Psoas muscle (tissue), 8 donors: ENCODE results near the gene LCE4A. TPM values are rescaled to one million over a fixed set of nuclear protein-coding genes. Genes with fewer than 3 reads are reported as not detected.
"Not testable (repeated sequence)": the region's sequence is repeated elsewhere in the genome, so short reads cannot be mapped to it uniquely, and the experiment has no call there.

Experiments
- ATAC-seq, 4 donors: fragments of 200-7000 bp; cut with Tn5 transposase; one replicate each; pipeline ENCODE4 v1.9.1; 2020; ENCODE audit warnings: moderate library complexity in 3 of 4, mild to moderate bottlenecking in 2 of 4
- DNase-seq, 2 donors: peaks; one replicate each; pipeline ENCODE4 v3.0.0-alpha.2; 2020
- H3K27ac ChIP-seq: fragments of 200-600 bp; one replicate; pipeline ENCODE4 v1.8.0; 2022
- H3K27me3 ChIP-seq, 3 donors: fragments of 200-600 bp in 1 of 3; one replicate each; pipeline versions ENCODE4 v1.6.1 to v1.8.0; 2013 to 2022; ENCODE audit warnings: low read length in 2 of 3, mild to moderate bottlenecking in 2 of 3, moderate library complexity in 1 of 3; ENCODE audit not compliant: insufficient read depth in 3 of 3
- H3K36me3 ChIP-seq, 2 donors: fragments of 200-600 bp in 1 of 2; one replicate each; pipeline versions ENCODE4 v1.6.1 to v1.8.0; 2013 to 2022; ENCODE audit warnings: low read depth in 1 of 2, mild to moderate bottlenecking in 1 of 2, moderate library complexity in 1 of 2; ENCODE audit not compliant: insufficient read depth in 1 of 2
- H3K4me1 ChIP-seq: fragments of 200-600 bp; one replicate; pipeline ENCODE4 v1.8.0; 2022
- H3K4me3 ChIP-seq: fragments of 200-600 bp; one replicate; pipeline ENCODE4 v1.8.0; 2022; ENCODE audit warnings: mild to moderate bottlenecking
- H3K9me3 ChIP-seq: fragments of 200-600 bp; one replicate; pipeline ENCODE4 v1.8.0; 2022
- WGBS, 3 donors: extraction: QIAGEN DNeasy Blood & Tissue Kit; methylation state at CpG; one replicate each; pipeline versions ENCODE4 v1.1.6 to v1.1.7; 2013; 5-methylcytosine and 5-hydroxymethylcytosine counted together
- intact Hi-C, 2 donors: fragments of 100-400 bp; cut with DNase I; formaldehyde crosslinking; loops; one replicate each; pipeline versions ENCODE4 v1.11.0 to v1.14.2; 2022
- polyA plus RNA-seq, 3 donors: library from polyadenylated mRNA; stranded (reverse); fragments of 200-250 nt; gene quantifications; one replicate each; pipeline ENCODE4 v1.2.3, GENCODE V29; 2013
- total RNA-seq, 4 donors: library from RNA; stranded (reverse); fragmentation: NEBNext Ultra II Directional in 2 of 4; extraction: Animal tissue kit (Norgen Biotek cat#: 25700) in 2 of 4; gene quantifications; one replicate each; pipeline versions ENCODE4 v1.2.1 to v1.2.4, GENCODE V29; 2021 to 2023
- TF ChIP-seq, protein P1 (sequence below): fragments of 200-600 bp; IDR thresholded peaks from one replicate; pipeline ENCODE4 v1.8.0; 2022; ENCODE audit warnings: antibody characterized with exemption
- donor health status: healthy with polysubstance abuse.
- donor health status: DM: no; HTN: no; CAD: no; lungs with moderate emphysema.
- donor health status: Bipolar disorder and iron deficiency.
- donor health status: healthy.
- donor health status: DM: yes; HTN: yes; CAD: no.
- donor health status: DM: no; HTN: no; CAD: no.
- donor health status: DM: no; HTN: no; CAD: no.
- donor health status: DM: yes; HTN: yes; CAD: no.

The LCE4A gene
- total and polyA plus RNA-seq, 7 donors = not detected

DNA sequence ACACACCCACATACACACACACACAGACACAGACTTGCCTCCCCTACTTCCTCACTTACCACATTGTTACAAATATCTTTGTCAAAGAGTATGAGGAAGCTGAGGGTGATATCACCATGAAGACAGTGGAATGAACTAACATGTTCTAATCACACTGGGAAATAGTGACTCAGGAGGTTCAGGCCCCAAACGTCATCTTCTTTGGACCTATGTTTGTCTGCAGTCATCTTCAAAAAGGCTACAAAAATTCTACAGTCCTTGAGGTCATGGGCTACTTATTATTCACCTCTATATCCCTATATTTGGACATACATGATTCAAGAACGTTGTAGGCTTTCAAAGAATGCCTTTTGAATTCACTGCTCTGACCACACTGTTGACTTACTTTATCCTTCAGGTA is 34.9 kb upstream of the LCE4A start:
- TF ChIP-seq, protein P1, sequence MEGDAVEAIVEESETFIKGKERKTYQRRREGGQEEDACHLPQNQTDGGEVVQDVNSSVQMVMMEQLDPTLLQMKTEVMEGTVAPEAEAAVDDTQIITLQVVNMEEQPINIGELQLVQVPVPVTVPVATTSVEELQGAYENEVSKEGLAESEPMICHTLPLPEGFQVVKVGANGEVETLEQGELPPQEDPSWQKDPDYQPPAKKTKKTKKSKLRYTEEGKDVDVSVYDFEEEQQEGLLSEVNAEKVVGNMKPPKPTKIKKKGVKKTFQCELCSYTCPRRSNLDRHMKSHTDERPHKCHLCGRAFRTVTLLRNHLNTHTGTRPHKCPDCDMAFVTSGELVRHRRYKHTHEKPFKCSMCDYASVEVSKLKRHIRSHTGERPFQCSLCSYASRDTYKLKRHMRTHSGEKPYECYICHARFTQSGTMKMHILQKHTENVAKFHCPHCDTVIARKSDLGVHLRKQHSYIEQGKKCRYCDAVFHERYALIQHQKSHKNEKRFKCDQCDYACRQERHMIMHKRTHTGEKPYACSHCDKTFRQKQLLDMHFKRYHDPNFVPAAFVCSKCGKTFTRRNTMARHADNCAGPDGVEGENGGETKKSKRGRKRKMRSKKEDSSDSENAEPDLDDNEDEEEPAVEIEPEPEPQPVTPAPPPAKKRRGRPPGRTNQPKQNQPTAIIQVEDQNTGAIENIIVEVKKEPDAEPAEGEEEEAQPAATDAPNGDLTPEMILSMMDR = no peak
- H3K4me3 ChIP-seq = no peak overlapping the region
- no peaks in the 10 kb centered on the region for H3K4me1 ChIP-seq
- no peak overlapping the region for H3K27ac ChIP-seq
- 46 to 64% (median 55%) methylated on average over 2 of the region's 2 CpGs for WGBS, 3 donors
- intact Hi-C loops = no loop called here
- no peak for DNase-seq
- H3K36me3 ChIP-seq = no peaks in the 10 kb centered on the region
- no peak for ATAC-seq
- no peaks in the 10 kb centered on the region for H3K27me3 ChIP-seq
- no peaks in the 10 kb centered on the region for H3K9me3 ChIP-seq

DNA sequence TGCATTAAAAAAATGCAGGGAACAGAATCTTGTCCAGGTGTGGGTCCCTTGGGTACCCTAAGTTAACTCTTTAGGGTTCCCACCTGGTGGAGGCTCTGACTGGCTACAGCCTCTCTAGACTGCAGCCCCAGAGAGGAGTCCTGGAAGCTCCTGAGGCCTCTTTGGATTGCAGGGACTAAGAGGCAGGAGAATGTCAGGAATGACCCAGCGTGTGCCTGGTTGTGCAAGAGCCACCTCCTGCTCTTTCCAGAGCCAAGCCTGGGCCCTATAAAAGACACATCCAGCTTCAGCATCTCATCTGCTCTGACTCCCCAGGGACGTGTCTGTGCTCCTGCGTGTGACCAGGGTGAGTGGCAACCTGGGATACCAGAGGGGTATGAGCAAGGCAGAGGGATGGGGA is 33.0 kb upstream of the LCE4A start, which contains the start of gene LCE2C:
TSS of gene LCE2C (plus strand) at position 297 of the 400 bp plus-strand sequence. CDS start 737 bp downstream, outside the sequence.
- intact Hi-C loops, H3K27ac ChIP-seq, DNase-seq, H3K27me3 ChIP-seq, H3K4me1 ChIP-seq, H3K9me3 ChIP-seq, H3K4me3 ChIP-seq, H3K36me3 ChIP-seq, ATAC-seq: not testable (repeated sequence)
- WGBS, 3 donors = 74 to 83% (median 79%) methylated on average over 2 to 3 of the region's 3 CpGs

DNA sequence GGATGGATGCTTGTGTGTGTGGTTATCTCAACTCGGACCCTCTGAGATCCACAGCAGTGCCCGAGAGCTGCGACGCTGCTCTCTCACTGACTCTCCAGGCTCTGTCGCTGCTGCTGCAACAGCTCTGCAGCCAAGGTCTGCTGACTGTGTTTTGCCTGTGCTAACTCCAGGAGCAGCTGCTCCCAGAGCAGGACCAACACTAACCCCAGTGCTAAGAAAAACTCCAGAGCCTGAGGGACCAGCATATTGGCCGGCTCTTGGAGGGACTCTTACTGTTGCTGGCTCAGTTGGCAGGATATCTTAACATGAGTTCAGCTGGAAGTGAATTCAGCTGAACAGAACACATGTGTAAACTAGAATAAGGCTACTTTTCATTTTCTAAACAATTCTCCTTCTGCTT is 28.5 kb upstream of the LCE4A start:
- Histone ChIP-seq H3K36me3 (no peaks in the 10 kb centered on the region), H3K4me1 (no peaks in the 10 kb centered on the region), H3K9me3 (no peaks in the 10 kb centered on the region), H3K4me3 (no peak overlapping the region), H3K27me3 (no peaks in the 10 kb centered on the region), H3K27ac (no peak overlapping the region)
- no peak for ATAC-seq
- intact Hi-C loops = no loop called here
- DNase-seq = no peak
- WGBS, 3 donors = 27 to 37% (median 31%) methylated on average over 6 of the region's 6 CpGs
- TF ChIP-seq, protein P1 = no peak

DNA sequence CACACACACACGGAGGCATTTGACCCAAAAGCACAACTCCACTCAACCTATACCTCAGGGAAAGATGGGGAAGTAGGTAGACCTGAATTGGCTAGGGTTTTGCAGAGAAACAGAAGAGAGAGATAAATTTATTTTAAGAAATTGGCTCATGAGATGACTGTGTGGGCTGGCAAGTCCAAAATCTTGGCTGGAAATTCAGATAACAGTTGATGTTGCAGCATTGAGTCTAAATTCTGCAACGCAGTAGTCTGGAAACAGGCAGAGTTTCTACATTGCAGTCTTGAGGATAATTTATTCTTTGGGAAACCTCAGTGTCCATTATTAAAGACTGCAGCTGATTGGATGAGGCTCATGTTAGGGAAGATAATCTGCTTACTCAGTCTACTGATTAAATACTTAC is 26.3 kb upstream of the LCE4A start:
- Histone ChIP-seq H3K36me3 (no peaks in the 10 kb centered on the region), H3K4me3 (no peak overlapping the region), H3K27ac (no peak overlapping the region), H3K27me3 (no peaks in the 10 kb centered on the region), H3K4me1 (no peaks in the 10 kb centered on the region), H3K9me3 (no peaks in the 10 kb centered on the region)
- intact Hi-C loops = no loop called here
- DNase-seq = no peak
- WGBS, 3 donors = 43 to 46% (median 44%) methylated on average over 2 of the region's 2 CpGs
- ATAC-seq = no peak
- TF ChIP-seq, protein P1 = no peak

DNA sequence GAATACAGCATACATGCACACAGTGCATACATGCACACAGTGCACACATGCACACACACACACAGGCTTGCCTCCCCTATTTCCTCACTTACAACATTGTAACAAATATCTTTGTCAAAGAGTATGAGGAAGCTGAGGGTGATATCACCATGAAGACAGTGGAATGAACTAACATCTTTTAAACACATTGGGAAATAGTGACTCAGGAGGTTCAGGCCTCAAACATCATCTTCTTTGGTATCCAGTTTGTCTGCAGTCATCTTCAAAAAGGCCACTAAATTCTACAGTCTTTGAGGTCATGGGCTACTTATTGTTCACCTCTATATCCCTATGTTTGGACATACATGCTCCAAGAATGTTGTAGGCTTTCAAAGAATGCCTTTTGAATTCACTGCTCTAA is 24.1 kb upstream of the LCE4A start:
- intact Hi-C loops = no loop called here
- DNase-seq (no peak), ATAC-seq (no peak)
- H3K4me3 ChIP-seq = no peak overlapping the region
- no peak overlapping the region for H3K27ac ChIP-seq
- H3K36me3 ChIP-seq = no peaks in the 10 kb centered on the region
- no peaks in the 10 kb centered on the region for H3K9me3 ChIP-seq
- no peaks in the 10 kb centered on the region for H3K4me1 ChIP-seq
- TF ChIP-seq, protein P1 = no peak
- H3K27me3 ChIP-seq = no peaks in the 10 kb centered on the region

DNA sequence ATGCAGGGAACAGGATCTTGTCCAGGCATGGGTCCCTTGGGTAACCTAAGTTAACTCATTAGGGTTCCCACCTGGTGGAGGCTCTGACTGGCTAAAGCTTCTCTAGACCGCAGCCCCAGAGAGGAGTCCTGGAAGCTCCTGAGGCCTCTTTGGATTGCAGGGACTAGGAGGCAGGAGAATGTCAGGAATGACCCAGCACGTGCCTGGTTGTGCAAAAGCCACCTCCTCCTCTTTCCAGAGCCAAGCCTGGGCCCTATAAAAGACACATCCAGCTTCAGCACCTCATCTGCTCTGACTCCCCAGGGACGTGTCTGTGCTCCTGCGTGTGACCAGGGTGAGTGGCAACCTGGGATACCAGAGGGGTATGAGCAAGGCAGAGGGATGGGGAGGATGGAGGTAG is 22.1 kb upstream of the LCE4A start, which contains the start of gene LCE2B:
TSS of gene LCE2B (plus strand) at position 301 of the 400 bp plus-strand sequence. CDS start 721 bp downstream, outside the sequence.
- ATAC-seq, H3K4me1 ChIP-seq, H3K4me3 ChIP-seq, DNase-seq, H3K27ac ChIP-seq, H3K36me3 ChIP-seq, H3K9me3 ChIP-seq, intact Hi-C loops, H3K27me3 ChIP-seq: not testable (repeated sequence)
- 62 to 65% (median 64%) methylated on average over 2 to 4 of the region's 4 CpGs for WGBS, 3 donors
